PC-3 (cell line): ENCODE measurements around the gene C9. TPM values are rescaled to one million over a fixed set of nuclear protein-coding genes. Genes with fewer than 3 reads are reported as not detected.

Experiments used
- ATAC-seq: fragments of 200-7000 bp; cut with Tn5 transposase; 2 replicates; pipeline ENCODE4 v1.9.1; 2020; ENCODE audit warnings: mild to moderate bottlenecking, moderate library complexity
- BruUV-seq: library from RNA; stranded (reverse); fragments of 400-500 nt; replicated peaks from 2 replicates; lab custom pipeline; 2021; lab: Mats Ljungman, UMichigan
- CTCF ChIA-PET: fragments of 300-600 bp; sonication (Branson Sonifier 250); formaldehyde crosslinking; loops from one replicate; lab custom pipeline; 2022; ENCODE audit warnings: antibody characterized with exemption; lab: Charles Lee
- POLR2A ChIA-PET: fragments of 300-600 bp; sonication (Branson Sonifier 250); formaldehyde crosslinking; loops from one replicate; lab custom pipeline; 2022; ENCODE audit warnings: antibody characterized with exemption; ENCODE audit not compliant: unreplicated experiment; lab: Charles Lee
- DNase-seq: peaks from one replicate; pipeline ENCODE4 v3.0.0-alpha.2; 2015
- H2AFZ ChIP-seq: fragments of 300-600 bp; sonication (generic); 2 replicates; pipeline ENCODE4 v1.6.0; 2016; ENCODE audit warnings: antibody characterized with exemption, low read length
- H3F3A ChIP-seq: fragments of 300-600 bp; sonication (generic); one replicate; pipeline ENCODE4 v1.6.0; 2017; ENCODE audit warnings: antibody characterized with exemption, low read length, control low read depth, mild to moderate bottlenecking; ENCODE audit not compliant: unreplicated experiment
- H3K27ac ChIP-seq: fragments of 300-600 bp; sonication (generic); 2 replicates; pipeline ENCODE4 v1.5.1; 2016; ENCODE audit warnings: mild to moderate bottlenecking, low read length
- H3K27me3 ChIP-seq: fragments of 300-600 bp; sonication (generic); 2 replicates; pipeline ENCODE4 v1.6.1; 2016; ENCODE audit warnings: low read length, mixed read lengths
- H3K36me3 ChIP-seq: fragments of 300-600 bp; sonication (generic); 2 replicates; pipeline ENCODE4 v1.6.1; 2016; ENCODE audit warnings: low read depth, mixed run types, low read length, mixed read lengths
- H3K4me1 ChIP-seq: fragments of 300-600 bp; sonication (generic); 2 replicates; pipeline ENCODE4 v1.5.1; 2016; ENCODE audit warnings: low read length; ENCODE audit not compliant: insufficient read depth
- H3K4me2 ChIP-seq: fragments of 300-600 bp; sonication (generic); 2 replicates; pipeline ENCODE4 v1.6.0; 2016; ENCODE audit warnings: low read length
- H3K4me3 ChIP-seq: fragments of 300-600 bp; sonication (generic); 2 replicates; pipeline ENCODE4 v1.5.1; 2016; ENCODE audit warnings: mild to moderate bottlenecking, low read length, mixed read lengths
- H3K79me2 ChIP-seq: fragments of 300-600 bp; sonication (generic); 2 replicates; pipeline ENCODE4 v1.6.1; 2017; ENCODE audit warnings: low read length, mixed read lengths
- H3K9ac ChIP-seq: fragments of 300-600 bp; sonication (generic); 2 replicates; pipeline ENCODE4 v1.6.0; 2016; ENCODE audit warnings: mild to moderate bottlenecking, low read length
- H3K9me2 ChIP-seq: fragments of 300-600 bp; sonication (generic); replicated peaks from 2 replicates; pipeline ENCODE4 v1.6.1; 2016; ENCODE audit warnings: mixed run types, low read length, mixed read lengths
- H3K9me3 ChIP-seq: fragments of 300-600 bp; sonication (generic); 2 replicates; pipeline ENCODE4 v1.6.1; 2016; ENCODE audit warnings: low read length, mixed read lengths
- H4K20me1 ChIP-seq: fragments of 300-600 bp; sonication (generic); 2 replicates; pipeline ENCODE4 v1.6.1; 2016; ENCODE audit warnings: low read length, mixed read lengths
- CTCF ChIP-seq: fragments of 300-600 bp; sonication (generic); conservative IDR thresholded peaks from 2 replicates; pipeline ENCODE4 v1.5.1; 2017; ENCODE audit warnings: antibody characterized with exemption, low read depth, mild to moderate bottlenecking, low read length
- EZH2 ChIP-seq: fragments of 300-600 bp; sonication (generic); IDR thresholded peaks from one replicate; pipeline ENCODE4 v1.6.1; 2017; ENCODE audit warnings: antibody characterized with exemption, mild to moderate bottlenecking, low read length; ENCODE audit not compliant: unreplicated experiment
- EZH2phosphoT487 ChIP-seq: fragments of 300-600 bp; sonication (generic); IDR thresholded peaks from 2 replicates; pipeline ENCODE4 v1.6.1; 2018; ENCODE audit warnings: mild to moderate bottlenecking, antibody characterized with exemption, low read length, borderline replicate concordance
- intact Hi-C: fragments of 100-400 bp; cut with micrococcal nuclease; formaldehyde crosslinking; loops from 2 replicates; pipeline ENCODE4 v1.9.0; 2023
- total RNA-seq: library from RNA; depleted of rRNA; stranded (reverse); fragments of >200 nt; gene quantifications from 2 replicates; pipeline ENCODE4 v1.2.3, GENCODE V29; 2014

The C9 gene
- total RNA-seq, 1 experiment from 2014 or later: not detected

DNA sequence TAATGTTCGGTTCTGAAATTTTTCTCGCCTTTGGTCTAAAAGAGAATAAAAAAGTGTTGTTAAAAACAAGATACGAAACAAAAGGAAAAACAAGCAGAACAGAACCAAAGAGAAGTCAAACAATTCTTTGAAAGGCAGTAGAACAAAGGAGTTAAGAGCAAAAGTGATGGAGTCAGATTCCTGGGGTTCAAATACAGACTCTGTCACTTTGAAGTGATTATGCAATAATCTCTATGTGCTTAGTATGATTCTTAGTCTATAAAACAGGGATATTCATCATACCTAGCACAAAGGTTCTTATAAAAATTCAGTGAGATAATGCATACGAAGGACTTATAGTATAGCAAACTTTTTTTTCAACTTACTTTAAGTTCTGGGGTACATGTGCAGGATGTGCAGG, 48.3 kb downstream of the C9 start:
- no peak overlapping the region for H3K4me2 ChIP-seq
- CTCF ChIA-PET: no interaction called here
- ATAC-seq: no peak

DNA sequence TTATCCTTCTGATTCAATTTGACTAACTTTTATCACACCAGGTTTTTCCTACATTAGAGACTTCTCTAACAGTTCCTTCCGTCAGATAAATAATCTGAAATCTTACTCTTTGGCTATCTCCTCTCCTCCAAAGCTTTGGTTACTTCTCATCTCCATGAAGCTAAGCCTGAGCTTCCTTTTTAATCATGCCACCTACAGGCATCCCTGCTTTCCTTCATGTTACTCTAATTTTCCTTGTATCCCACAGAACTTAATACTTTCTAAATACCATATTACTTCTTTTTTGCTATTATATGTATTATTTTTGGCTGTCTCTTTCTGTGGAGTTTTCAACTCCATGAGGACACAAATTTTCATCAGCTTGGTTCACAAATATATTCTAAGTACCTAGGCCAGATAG, 49.7 kb downstream of the C9 start:
- no peak overlapping the region for H2AFZ ChIP-seq
- 0 out of 2 replicates have a peak, but pooled peaks cover under 1% of the 10 kb centered on the region for H3K9me2 ChIP-seq
- H4K20me1 ChIP-seq: no peaks in the 10 kb centered on the region
- no peaks in the 10 kb centered on the region for H3K4me1 ChIP-seq
- no TSS peak for BruUV-seq
- H3K9me3 ChIP-seq: no peaks in the 10 kb centered on the region
- no peak overlapping the region for H3K27ac ChIP-seq
- H3K36me3 ChIP-seq: no peaks in the 10 kb centered on the region
- H3K4me2 ChIP-seq: no peak overlapping the region
- CTCF ChIA-PET: interaction anchor here (0.6 kb wide), 1 partner anchor 309 kb away, joined by 3 read pairs; no protein-coding TSS in a partner anchor
- no peak overlapping the region for H3K4me3 ChIP-seq
- POLR2A ChIA-PET: no interaction called here
- DNase-seq: peak; percentile 23
- intact Hi-C loops: no loop called here
- ATAC-seq: no peak
- no peak overlapping the region for H3K9ac ChIP-seq
- TF ChIP-seq EZH2phosphoT487 (no peak), CTCF (peak; percentile 52)
- no peaks in the 10 kb centered on the region for H3K27me3 ChIP-seq
- no peaks in the 10 kb centered on the region for H3K79me2 ChIP-seq
- no peaks in the 10 kb centered on the region for H3F3A ChIP-seq

More for the DNA sequence above, 48.3 kb downstream of the C9 start:
- no TSS peak for BruUV-seq
- Histone ChIP-seq H3K36me3 (no peaks in the 10 kb centered on the region), H3F3A (no peaks in the 10 kb centered on the region), H3K79me2 (no peaks in the 10 kb centered on the region), H4K20me1 (no peaks in the 10 kb centered on the region), H3K27ac (no peak overlapping the region), H3K4me3 (no peak overlapping the region), H3K4me1 (no peaks in the 10 kb centered on the region), H3K9ac (no peak overlapping the region), H3K27me3 (no peaks in the 10 kb centered on the region), H3K9me2 (0 out of 2 replicates have a peak, but pooled peaks cover 3% of the 10 kb centered on the region), H2AFZ (no peak overlapping the region), H3K9me3 (no peaks in the 10 kb centered on the region)
- DNase-seq: no peak
- POLR2A ChIA-PET: interaction anchor here (0.7 kb wide), 1 partner anchor 218 kb away, joined by 3 read pairs; no protein-coding TSS in a partner anchor
- intact Hi-C loops: no loop called here
- TF ChIP-seq EZH2: no peak
- TF ChIP-seq CTCF: no peak
- TF ChIP-seq EZH2phosphoT487: no peak

DNA sequence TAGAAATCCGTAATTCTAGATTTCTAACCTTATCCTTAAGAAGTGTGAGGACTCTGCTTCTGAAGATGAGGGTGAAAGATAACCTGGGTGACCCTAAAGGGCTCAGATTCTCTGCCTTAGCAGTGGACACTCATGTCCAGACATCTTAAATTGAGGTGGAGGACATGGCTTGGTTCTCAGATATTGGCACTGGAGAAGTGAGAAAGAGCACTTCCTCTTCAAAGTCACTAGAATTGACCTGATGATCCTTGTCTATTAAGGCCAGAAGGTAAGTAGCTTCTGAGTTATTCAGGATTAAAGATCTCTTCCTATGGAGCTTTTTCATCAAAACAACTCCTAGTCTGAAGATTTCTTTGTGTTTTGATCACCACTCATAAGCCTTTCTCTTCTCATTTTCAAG, 54.8 kb downstream of the C9 start:
- TF ChIP-seq CTCF (no peak), EZH2phosphoT487 (no peak), EZH2 (no peak)
- intact Hi-C loops: no loop called here
- no peak for DNase-seq
- no peaks in the 10 kb centered on the region for H3K4me1 ChIP-seq
- no peaks in the 10 kb centered on the region for H3K9me3 ChIP-seq
- H3K27ac ChIP-seq: no peak overlapping the region
- no peaks in the 10 kb centered on the region for H3K9me2 ChIP-seq
- no peak for ATAC-seq
- no peaks in the 10 kb centered on the region for H3F3A ChIP-seq
- H3K27me3 ChIP-seq: no peaks in the 10 kb centered on the region
- BruUV-seq: no TSS peak
- H3K9ac ChIP-seq: no peak overlapping the region
- no peaks in the 10 kb centered on the region for H3K79me2 ChIP-seq
- ChIA-PET CTCF (no interaction called here), POLR2A (no interaction called here)
- H3K36me3 ChIP-seq: no peaks in the 10 kb centered on the region
- no peaks in the 10 kb centered on the region for H4K20me1 ChIP-seq
- no peak overlapping the region for H3K4me2 ChIP-seq
- H3K4me3 ChIP-seq: no peak overlapping the region
- no peak overlapping the region for H2AFZ ChIP-seq
